ENCODE data around the gene MSMB. TPM values are rescaled to one million over a fixed set of nuclear protein-coding genes. Genes with fewer than 3 reads are reported as not detected.

The MSMB gene, protein sequence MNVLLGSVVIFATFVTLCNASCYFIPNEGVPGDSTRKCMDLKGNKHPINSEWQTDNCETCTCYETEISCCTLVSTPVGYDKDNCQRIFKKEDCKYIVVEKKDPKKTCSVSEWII
- not detected in 2 replicates for total RNA-seq

GRCh38 chr10:46046261-46046660 lies at the start of gene MSMB:
TSS of gene MSMB (minus strand) at chr10:46046269. CDS start at chr10:46046237, 32 bp downstream.

GRCh38 chr10:46030091-46030937 lies 15.8 kb downstream of the MSMB start, which contains the start of gene NCOA4:
TSS of gene NCOA4 (minus strand) at chr10:46030623. CDS start at chr10:46016680, 13,943 bp downstream.

Other genes starting within 250 kb of the MSMB start
- 6.5 and 6.7 TPM in 2 replicates for gene AGAP4, start 198.8 kb downstream of the MSMB start, total RNA-seq
- gene TIMM23, start 73.8 kb downstream of the MSMB start, total RNA-seq = 75.2 and 122 TPM in 2 replicates
- 68.3 and 82.0 TPM in 2 replicates for gene NCOA4, start 15.6 kb downstream of the MSMB start, total RNA-seq
- gene ANTXRL, start 240.7 kb upstream of the MSMB start, total RNA-seq = not detected in 2 replicates

Measured in mesangial cell (primary cell).